SU-DHL-6 (cell line): ENCODE data around the gene VWC2L.

Experiments
- H2AFZ ChIP-seq: fragments of 200-600 bp; sonication (generic); 2 replicates; pipeline ENCODE4 v1.6.1; 2014; ENCODE audit warnings: low read depth, mild to moderate bottlenecking, moderate library complexity, mixed read lengths, antibody characterized with exemption, low read length; ENCODE audit not compliant: severe bottlenecking
- H3F3A ChIP-seq: fragments of 200-600 bp; shearing (Covaris generic); 2 replicates; pipeline ENCODE4 v1.6.0; 2016; ENCODE audit warnings: antibody characterized with exemption, mild to moderate bottlenecking; ENCODE audit not compliant: insufficient read depth
- H3K27ac ChIP-seq: fragments of 200-600 bp; sonication (generic); 2 replicates; pipeline ENCODE4 v1.5.1; 2016; ENCODE audit warnings: low read depth, mild to moderate bottlenecking, low read length, moderate library complexity, mixed read lengths
- H3K27me3 ChIP-seq: fragments of 200-600 bp; sonication (generic), shearing (Covaris generic); 2 replicates; pipeline ENCODE4 v1.6.0; 2014; ENCODE audit warnings: mild to moderate bottlenecking, low read length
- H3K36me3 ChIP-seq: fragments of 200-600 bp; sonication (generic); 2 replicates; pipeline ENCODE4 v1.6.1; 2014; ENCODE audit warnings: mild to moderate bottlenecking, low read length, mixed read lengths
- H3K4me2 ChIP-seq: fragments of 300-600, 200-600 bp; shearing (Covaris generic), sonication (generic); 2 replicates; pipeline ENCODE4 v1.6.0; 2014; ENCODE audit warnings: low read length, low read depth, mild to moderate bottlenecking; ENCODE audit not compliant: poor library complexity, severe bottlenecking
- H3K4me3 ChIP-seq: fragments of 200-600 bp; sonication (generic); 2 replicates; pipeline ENCODE4 v1.5.1; 2014; ENCODE audit warnings: antibody characterized with exemption, low read length, mild to moderate bottlenecking, mixed read lengths; ENCODE audit not compliant: insufficient read depth, poor library complexity, severe bottlenecking
- H3K79me2 ChIP-seq: fragments of 200-600 bp; sonication (generic); 2 replicates; pipeline ENCODE4 v1.6.1; 2014; ENCODE audit warnings: mild to moderate bottlenecking, low read length, moderate library complexity; ENCODE audit not compliant: insufficient read depth
- H3K9ac ChIP-seq: fragments of 200-600 bp; sonication (generic); 2 replicates; pipeline ENCODE4 v1.7.0; 2014; ENCODE audit warnings: mild to moderate bottlenecking, low read length
- H3K9me2 ChIP-seq: fragments of 200-600 bp; sonication (generic); replicated peaks from 2 replicates; pipeline ENCODE4 v1.6.1; 2014; ENCODE audit warnings: low read length; ENCODE audit not compliant: insufficient read depth
- H3K9me3 ChIP-seq: fragments of 200-600 bp; sonication (generic); 2 replicates; pipeline ENCODE4 v1.6.1; 2014; ENCODE audit warnings: low read length, mixed read lengths; ENCODE audit not compliant: insufficient read depth
- H4K20me1 ChIP-seq: fragments of 200-600 bp; sonication (generic); 2 replicates; pipeline ENCODE4 v1.6.1; 2014; ENCODE audit warnings: low read depth, mild to moderate bottlenecking, antibody characterized with exemption, low read length, moderate library complexity, mixed read lengths
- EZH2phosphoT487 ChIP-seq: fragments of 200-600 bp; sonication (generic), shearing (Covaris generic); conservative IDR thresholded peaks from 2 replicates; pipeline ENCODE4 v1.6.1; 2018; ENCODE audit warnings: mild to moderate bottlenecking, antibody characterized with exemption, low read length, moderate library complexity, mixed read lengths
- TF ChIP-seq, protein P1 (sequence below): fragments of 200-600 bp; sonication (generic); IDR thresholded peaks from one replicate; pipeline ENCODE4 v1.5.1; 2017; ENCODE audit warnings: antibody characterized with exemption, mild to moderate bottlenecking, low read length, moderate library complexity; ENCODE audit not compliant: insufficient read depth, poor library complexity, severe bottlenecking

VWC2L gene

DNA sequence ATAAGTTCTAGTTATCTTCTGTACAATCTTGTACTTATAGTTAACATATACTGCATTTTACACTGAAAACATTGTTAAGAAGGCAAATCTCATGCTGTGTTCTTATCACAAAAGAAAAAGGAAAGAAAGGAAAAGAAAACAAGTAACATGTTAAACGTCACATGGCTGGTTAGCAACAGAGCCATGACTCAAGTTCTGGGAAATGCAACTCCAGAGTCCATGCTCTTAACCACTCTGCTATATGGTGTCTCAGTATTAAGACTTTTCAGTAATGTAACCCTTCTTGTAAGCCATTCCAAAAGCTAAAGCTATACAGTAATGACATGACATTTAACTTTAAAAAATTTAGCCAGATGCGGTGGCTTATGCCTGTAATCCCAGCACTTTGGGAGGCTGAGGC, 217.2 kb downstream of the VWC2L start:
- H3K9me3 ChIP-seq: no peaks in the 10 kb centered on the region
- H3K27ac ChIP-seq: no peak overlapping the region
- no peaks in the 10 kb centered on the region for H3F3A ChIP-seq
- TF ChIP-seq, protein P1, sequence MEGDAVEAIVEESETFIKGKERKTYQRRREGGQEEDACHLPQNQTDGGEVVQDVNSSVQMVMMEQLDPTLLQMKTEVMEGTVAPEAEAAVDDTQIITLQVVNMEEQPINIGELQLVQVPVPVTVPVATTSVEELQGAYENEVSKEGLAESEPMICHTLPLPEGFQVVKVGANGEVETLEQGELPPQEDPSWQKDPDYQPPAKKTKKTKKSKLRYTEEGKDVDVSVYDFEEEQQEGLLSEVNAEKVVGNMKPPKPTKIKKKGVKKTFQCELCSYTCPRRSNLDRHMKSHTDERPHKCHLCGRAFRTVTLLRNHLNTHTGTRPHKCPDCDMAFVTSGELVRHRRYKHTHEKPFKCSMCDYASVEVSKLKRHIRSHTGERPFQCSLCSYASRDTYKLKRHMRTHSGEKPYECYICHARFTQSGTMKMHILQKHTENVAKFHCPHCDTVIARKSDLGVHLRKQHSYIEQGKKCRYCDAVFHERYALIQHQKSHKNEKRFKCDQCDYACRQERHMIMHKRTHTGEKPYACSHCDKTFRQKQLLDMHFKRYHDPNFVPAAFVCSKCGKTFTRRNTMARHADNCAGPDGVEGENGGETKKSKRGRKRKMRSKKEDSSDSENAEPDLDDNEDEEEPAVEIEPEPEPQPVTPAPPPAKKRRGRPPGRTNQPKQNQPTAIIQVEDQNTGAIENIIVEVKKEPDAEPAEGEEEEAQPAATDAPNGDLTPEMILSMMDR: no peak
- no peak for TF ChIP-seq EZH2phosphoT487
- H2AFZ ChIP-seq: no peak overlapping the region
- H3K79me2 ChIP-seq: no peaks in the 10 kb centered on the region
- no peaks in the 10 kb centered on the region for H3K27me3 ChIP-seq
- no peak overlapping the region for H3K4me2 ChIP-seq
- no peak overlapping the region for H3K9ac ChIP-seq
- H3K36me3 ChIP-seq: no peaks in the 10 kb centered on the region
- H4K20me1 ChIP-seq: no peaks in the 10 kb centered on the region
- H3K9me2 ChIP-seq: no peaks in the 10 kb centered on the region
- no peak overlapping the region for H3K4me3 ChIP-seq
